Stomach (tissue), 4 donors: ENCODE measurements around the gene ATP2B1.

Experiments
- EP300 ChIP-seq: sonication (generic); formaldehyde crosslinking; IDR thresholded peaks from one replicate; pipeline ENCODE4 v1.6.1; 2017; ENCODE audit warnings: antibody characterized with exemption
- POLR2A ChIP-seq, 4 donors: fragments of 450-650 bp; IDR thresholded peaks; one replicate each; pipeline ENCODE4 v1.6.1; 2016; ENCODE audit warnings: antibody characterized with exemption in 4 of 4, control low read depth in 2 of 4, mild to moderate bottlenecking in 1 of 4, moderate library complexity in 1 of 4
- POLR2AphosphoS5 ChIP-seq, 3 donors: sonication (generic); formaldehyde crosslinking; IDR thresholded peaks; one replicate each; pipeline ENCODE4 v1.6.1; 2016; ENCODE audit warnings: antibody characterized with exemption in 3 of 3
- TF ChIP-seq, protein P1 (sequence below), 7 experiments: fragments of 450-650 bp in 4 of 7; fragments of 200-600 bp in 3 of 7; sonication (generic) in 3 of 7; IDR thresholded peaks; one replicate each; pipeline ENCODE4 v1.5.1; 2016 to 2019; ENCODE audit warnings: antibody characterized with exemption in 7 of 7, control low read depth in 2 of 7, mild to moderate bottlenecking in 1 of 7

DNA sequence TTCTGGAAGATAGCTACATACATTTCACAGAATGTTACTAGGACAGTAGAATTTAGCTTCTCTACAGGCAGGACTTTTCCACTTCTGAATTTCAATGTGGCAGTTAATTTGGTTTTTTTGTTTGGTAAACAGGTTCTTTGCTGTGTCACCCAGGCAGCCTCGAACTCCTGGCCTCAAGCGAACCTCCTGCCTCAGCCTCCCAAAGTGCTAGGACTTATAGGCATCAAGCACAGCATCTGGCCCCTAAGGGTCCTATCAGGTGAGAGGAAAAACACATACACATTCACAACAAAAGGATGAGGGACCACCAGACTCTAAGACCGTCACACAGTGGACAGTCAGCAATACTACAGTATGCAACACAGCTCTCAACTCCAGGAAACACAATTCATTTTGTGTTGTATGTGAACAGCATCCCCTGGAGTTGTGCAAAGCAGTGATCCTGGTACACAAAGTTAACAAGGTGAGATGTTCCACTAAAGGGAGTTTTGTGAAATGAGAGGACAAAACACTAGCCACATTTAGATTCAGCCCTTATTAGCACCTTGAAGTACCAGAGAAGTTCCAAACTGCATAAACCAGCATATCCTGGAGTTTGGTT is 6.9 kb downstream of the ATP2B1 start:
- TF ChIP-seq, protein P1, sequence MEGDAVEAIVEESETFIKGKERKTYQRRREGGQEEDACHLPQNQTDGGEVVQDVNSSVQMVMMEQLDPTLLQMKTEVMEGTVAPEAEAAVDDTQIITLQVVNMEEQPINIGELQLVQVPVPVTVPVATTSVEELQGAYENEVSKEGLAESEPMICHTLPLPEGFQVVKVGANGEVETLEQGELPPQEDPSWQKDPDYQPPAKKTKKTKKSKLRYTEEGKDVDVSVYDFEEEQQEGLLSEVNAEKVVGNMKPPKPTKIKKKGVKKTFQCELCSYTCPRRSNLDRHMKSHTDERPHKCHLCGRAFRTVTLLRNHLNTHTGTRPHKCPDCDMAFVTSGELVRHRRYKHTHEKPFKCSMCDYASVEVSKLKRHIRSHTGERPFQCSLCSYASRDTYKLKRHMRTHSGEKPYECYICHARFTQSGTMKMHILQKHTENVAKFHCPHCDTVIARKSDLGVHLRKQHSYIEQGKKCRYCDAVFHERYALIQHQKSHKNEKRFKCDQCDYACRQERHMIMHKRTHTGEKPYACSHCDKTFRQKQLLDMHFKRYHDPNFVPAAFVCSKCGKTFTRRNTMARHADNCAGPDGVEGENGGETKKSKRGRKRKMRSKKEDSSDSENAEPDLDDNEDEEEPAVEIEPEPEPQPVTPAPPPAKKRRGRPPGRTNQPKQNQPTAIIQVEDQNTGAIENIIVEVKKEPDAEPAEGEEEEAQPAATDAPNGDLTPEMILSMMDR (IDR thresholded peaks at IDR 0.05) = no peak
- TF ChIP-seq EP300 (no peak), POLR2AphosphoS5 (IDR thresholded peaks at IDR 0.05) (no peak), POLR2A (IDR thresholded peaks at IDR 0.05) (no peak)
